Gastroesophageal sphincter (tissue), 4 donors: ENCODE results near the gene HEY2. TPM values are rescaled to one million over a fixed set of nuclear protein-coding genes. Genes with fewer than 3 reads are reported as not detected.

ENCODE experiments used
- ATAC-seq: fragments of 150-250 bp; one replicate; pipeline ENCODE4 v1.9.1; 2016; ENCODE audit warnings: mild to moderate bottlenecking, moderate library complexity
- H3K27ac ChIP-seq, 4 donors: fragments of 200-600 bp; sonication (generic) in 3 of 4; 1 replicate in 3 of 4; 2 replicates in 1 of 4; pipeline ENCODE4 v1.5.1; 2016 to 2019
- H3K27me3 ChIP-seq: fragments of 200-600 bp; sonication (generic); one replicate; pipeline ENCODE4 v1.5.1; 2019
- H3K36me3 ChIP-seq, 2 donors: fragments of 200-600 bp; sonication (generic); one replicate each; pipeline ENCODE4 v1.5.1; 2019; ENCODE audit warnings: control low read depth in 1 of 2
- H3K4me1 ChIP-seq, 3 donors: fragments of 200-600 bp; sonication (generic); 1 replicate in 2 of 3; 2 replicates in 1 of 3; pipeline ENCODE4 v1.5.1; 2016 to 2019; ENCODE audit warnings: control low read depth in 2 of 3
- H3K4me3 ChIP-seq, 2 donors: fragments of 200-600 bp; sonication (generic); one replicate each; pipeline ENCODE4 v1.5.1; 2019; ENCODE audit warnings: mild to moderate bottlenecking in 1 of 2, moderate library complexity in 1 of 2
- H3K9me3 ChIP-seq, 3 donors: fragments of 200-600 bp; sonication (generic); one replicate each; pipeline ENCODE4 v1.5.1; 2017 to 2019; ENCODE audit warnings: control low read depth in 2 of 3
- EP300 ChIP-seq: sonication (generic); formaldehyde crosslinking; IDR thresholded peaks from one replicate; pipeline ENCODE4 v1.6.1; 2017; ENCODE audit warnings: antibody characterized with exemption, mild to moderate bottlenecking
- POLR2A ChIP-seq, 2 donors: fragments of 450-650 bp; IDR thresholded peaks; one replicate each; pipeline ENCODE4 v1.6.1; 2017; ENCODE audit warnings: antibody characterized with exemption in 2 of 2, mild to moderate bottlenecking in 2 of 2, moderate library complexity in 1 of 2
- POLR2AphosphoS5 ChIP-seq: sonication (generic); formaldehyde crosslinking; IDR thresholded peaks from one replicate; pipeline ENCODE4 v1.6.1; 2017; ENCODE audit warnings: antibody characterized with exemption
- WGBS, 2 donors: methylation state at CpG; one replicate each; pipeline ENCODE4 v1.1.5; 2018; ENCODE audit warnings: low coverage in 1 of 2; 5-methylcytosine and 5-hydroxymethylcytosine counted together
- total RNA-seq, 4 donors: library from RNA; depleted of rRNA; stranded (reverse); fragments of >200 nt; gene quantifications; one replicate each; pipeline ENCODE4 v1.1.0, GENCODE V29; 2016
- TF ChIP-seq, protein P1 (sequence below), 4 experiments: fragments of 200-600 bp in 2 of 4; fragments of 450-650 bp in 2 of 4; sonication (generic) in 1 of 4; IDR thresholded peaks; one replicate each; pipeline ENCODE4 v1.5.1; 2017 to 2019; ENCODE audit warnings: antibody characterized with exemption in 4 of 4, mild to moderate bottlenecking in 2 of 4, moderate library complexity in 2 of 4

The HEY2 gene
- total RNA-seq, 4 donors from 2014 or later = 1.1 to 2.3 (median 2.1) TPM

DNA sequence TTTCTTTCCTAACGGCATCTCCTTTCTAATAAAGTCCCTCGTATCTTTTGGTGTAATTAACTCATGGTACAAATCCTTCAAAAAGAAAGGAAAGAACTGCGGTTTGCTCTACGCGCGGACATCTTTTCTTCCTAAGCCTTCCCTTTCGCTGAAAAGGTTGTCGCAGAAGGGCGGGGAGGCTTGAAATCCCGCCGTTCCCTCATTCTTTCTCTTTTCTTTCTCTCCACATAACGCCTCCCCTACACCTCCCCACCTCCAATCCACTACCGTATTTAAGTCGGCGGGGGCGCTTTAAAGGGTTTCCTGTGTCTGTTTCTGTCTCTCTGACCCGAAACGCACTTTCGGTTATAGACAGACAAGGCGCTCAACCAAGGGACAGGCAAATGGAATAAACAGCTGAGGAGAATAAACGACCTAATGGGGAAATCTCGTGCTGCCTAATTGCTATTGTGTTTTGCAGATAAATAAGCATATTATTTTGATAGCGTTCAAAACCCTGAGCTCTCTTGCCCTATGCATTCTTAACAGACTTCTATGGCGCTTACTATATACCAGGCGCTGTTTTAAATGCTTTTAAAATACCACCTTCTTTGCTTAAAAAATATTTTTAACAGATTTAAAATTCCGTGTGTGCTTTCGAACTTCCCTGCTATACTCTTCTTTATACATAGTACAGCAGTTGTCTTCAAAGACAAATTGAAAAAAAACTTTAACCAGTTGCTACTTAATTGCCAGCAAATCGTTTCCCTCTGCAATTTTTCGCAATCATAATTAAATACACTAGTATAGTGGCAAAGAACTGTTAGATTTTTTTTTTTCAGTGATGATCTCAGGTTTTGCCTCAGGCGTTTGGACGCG lies 2.5 kb upstream of the HEY2 start:
- Histone ChIP-seq H3K4me3 (peak overlapping the region; percentile 52 to 72), H3K27ac (peak overlapping the region in 3 of 4 donors; percentile 78 to 94 (median 85)), H3K27me3 (peaks cover 65% of the 10 kb centered on the region), H3K9me3 (no peaks in the 10 kb centered on the region), H3K36me3 (no peaks in the 10 kb centered on the region), H3K4me1 (peaks cover 0 to 38% (median 7%) of the 10 kb centered on the region in 3 donors)
- peak; percentile 7 for ATAC-seq
- WGBS, 2 donors = 8 to 11% methylated on average over 28 to 31 of the region's 32 CpGs
- TF ChIP-seq, protein P1, sequence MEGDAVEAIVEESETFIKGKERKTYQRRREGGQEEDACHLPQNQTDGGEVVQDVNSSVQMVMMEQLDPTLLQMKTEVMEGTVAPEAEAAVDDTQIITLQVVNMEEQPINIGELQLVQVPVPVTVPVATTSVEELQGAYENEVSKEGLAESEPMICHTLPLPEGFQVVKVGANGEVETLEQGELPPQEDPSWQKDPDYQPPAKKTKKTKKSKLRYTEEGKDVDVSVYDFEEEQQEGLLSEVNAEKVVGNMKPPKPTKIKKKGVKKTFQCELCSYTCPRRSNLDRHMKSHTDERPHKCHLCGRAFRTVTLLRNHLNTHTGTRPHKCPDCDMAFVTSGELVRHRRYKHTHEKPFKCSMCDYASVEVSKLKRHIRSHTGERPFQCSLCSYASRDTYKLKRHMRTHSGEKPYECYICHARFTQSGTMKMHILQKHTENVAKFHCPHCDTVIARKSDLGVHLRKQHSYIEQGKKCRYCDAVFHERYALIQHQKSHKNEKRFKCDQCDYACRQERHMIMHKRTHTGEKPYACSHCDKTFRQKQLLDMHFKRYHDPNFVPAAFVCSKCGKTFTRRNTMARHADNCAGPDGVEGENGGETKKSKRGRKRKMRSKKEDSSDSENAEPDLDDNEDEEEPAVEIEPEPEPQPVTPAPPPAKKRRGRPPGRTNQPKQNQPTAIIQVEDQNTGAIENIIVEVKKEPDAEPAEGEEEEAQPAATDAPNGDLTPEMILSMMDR (IDR thresholded peaks at IDR 0.05) = no peak
- TF ChIP-seq POLR2A (IDR thresholded peaks at IDR 0.05) (no peak), POLR2AphosphoS5 (no peak), EP300 (no peak)

DNA sequence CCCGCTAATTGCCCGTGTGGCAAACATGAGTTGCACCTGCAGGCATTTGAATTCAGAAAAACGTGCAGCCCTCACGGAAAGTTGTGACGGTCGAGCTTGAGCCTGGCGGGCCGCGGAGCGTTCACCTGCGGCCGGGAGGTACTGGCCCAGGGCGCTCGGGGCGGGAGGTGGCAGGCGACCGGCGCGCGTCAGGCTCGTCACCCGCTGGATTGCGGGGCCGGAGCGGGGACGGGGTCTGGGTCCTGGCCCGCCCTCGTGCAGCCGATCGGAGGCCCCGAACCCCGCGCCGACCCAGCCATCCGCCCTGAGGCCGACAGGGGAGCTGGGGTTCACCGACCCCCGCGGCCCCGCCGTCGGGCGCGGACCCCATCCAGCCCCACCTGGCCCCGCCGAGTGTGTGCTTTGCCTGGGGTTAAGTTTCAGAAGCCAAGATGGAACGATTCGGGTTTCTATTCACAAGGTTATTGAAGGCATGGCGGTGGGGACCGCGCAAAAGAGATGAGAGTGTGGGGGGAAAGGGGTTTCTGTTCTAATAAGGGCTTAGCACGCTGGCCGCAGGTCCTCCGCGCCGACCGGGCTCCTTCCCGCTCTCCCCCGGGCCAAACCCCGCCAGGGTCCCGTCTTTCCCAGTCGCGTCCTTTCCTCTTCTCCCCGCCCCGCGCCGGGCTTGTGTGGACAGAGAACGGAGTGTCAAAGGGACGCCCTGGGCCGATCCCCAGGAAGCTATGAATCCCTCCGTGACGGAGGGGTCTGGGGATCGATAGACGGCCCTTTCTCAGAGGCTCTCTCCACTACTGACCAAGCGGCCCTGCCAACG lies 1.6 kb upstream of the HEY2 start:
- peak overlapping the region; percentile 19 to 94 (median 82) for H3K27ac ChIP-seq
- TF ChIP-seq, protein P1 (IDR thresholded peaks at IDR 0.05) = no peak
- no peak for TF ChIP-seq EP300
- no peak for TF ChIP-seq POLR2A (IDR thresholded peaks at IDR 0.05)
- no peak for TF ChIP-seq POLR2AphosphoS5
- no peaks in the 10 kb centered on the region for H3K9me3 ChIP-seq
- H3K27me3 ChIP-seq = peaks cover 74% of the 10 kb centered on the region
- H3K4me3 ChIP-seq = peak overlapping the region; percentile 52 to 72
- peaks cover 0 to 38% (median 7%) of the 10 kb centered on the region in 3 donors for H3K4me1 ChIP-seq
- WGBS, 2 donors = 1% methylated on average over 12 of the region's 76 CpGs; no CpG with 5 or more reads in 1 of the 2 donors
- ATAC-seq = no peak
- no peaks in the 10 kb centered on the region for H3K36me3 ChIP-seq

DNA sequence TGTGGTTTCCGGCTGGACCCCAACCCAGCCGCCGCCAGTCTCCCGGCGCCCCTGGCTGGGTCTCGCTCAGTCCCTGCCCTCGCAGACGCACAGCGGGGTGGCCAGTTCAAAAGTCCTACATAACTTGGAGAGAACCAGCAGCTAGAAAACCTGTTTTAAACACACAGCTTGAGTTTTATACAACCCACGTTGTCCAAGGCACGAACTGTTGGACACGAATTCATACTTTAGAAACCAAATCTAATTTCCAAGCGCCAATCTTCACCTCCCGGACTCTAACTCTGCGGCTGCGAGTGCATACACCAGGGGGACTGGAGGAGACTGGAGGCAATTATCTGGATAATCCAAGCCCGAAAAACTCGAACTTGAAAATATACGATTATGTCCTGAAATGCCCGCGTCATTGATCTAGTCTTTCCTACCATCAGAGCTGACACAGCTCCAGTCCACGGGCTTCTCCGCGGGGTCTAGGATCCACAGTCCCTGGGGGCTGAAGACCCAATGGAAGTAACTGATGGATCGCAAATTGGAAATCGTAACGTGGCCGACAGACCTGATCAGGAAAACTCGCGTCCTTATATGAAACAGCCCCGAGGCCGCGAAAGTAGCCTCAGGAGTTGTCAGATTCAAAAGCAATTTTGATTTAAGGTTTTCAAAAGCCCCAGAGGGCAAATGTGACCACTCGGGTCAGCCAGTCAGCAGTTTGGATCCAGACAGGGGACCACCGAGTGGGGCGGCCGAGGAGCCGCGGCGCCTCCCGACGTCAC lies 843 bp upstream of the HEY2 start:
- ATAC-seq = no peak
- WGBS, 2 donors = 0 to 4% methylated on average over 7 to 13 of the region's 42 CpGs
- peaks cover 81% of the 10 kb centered on the region for H3K27me3 ChIP-seq

DNA sequence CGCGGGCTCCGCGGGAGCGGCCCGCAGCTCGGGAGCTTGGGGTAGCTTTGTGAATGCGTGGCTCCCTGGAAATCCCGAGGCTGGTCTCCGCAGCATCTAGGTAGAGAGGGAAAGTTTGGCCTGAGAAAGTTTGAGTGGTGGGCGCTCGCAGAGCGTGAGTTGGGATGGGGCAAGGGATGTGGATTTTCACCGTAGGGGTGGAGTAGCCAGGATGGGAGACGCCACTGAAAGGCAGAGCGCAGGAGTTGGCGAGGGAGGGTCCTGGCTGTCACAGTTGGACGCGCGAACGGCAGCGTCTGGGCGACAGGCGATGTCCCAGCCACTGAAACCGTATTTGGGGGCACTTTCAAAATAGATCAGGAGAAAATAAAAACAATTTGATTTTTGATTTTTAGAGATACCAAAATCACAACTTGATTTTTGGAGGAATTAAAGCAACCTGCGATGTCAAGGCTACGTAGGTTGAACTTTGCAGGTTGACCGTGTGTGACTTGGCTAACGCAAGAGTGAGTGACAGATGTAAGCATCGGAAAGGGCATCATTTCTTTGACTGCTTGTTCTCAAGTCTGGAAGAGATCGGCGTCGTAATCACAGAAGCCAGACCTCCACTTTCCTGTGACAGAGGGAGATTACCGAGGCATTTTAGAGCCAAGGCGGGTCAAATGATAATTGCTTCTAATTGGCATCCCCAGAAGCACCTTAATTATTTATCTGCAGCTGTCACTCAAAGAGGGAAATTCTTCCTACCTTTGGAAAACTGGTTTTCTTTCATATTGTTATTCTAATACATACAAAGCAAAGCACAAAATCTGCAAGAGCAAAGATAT lies 646 bp downstream of the HEY2 start:
- Histone ChIP-seq H3K27me3 (peaks cover 91% of the 10 kb centered on the region), H3K36me3 (no peaks in the 10 kb centered on the region), H3K9me3 (no peaks in the 10 kb centered on the region), H3K4me3 (peak overlapping the region; percentile 52 to 72), H3K27ac (peak overlapping the region; percentile 25 to 94 (median 82)), H3K4me1 (peaks cover 0 to 38% (median 7%) of the 10 kb centered on the region in 3 donors)
- 6 to 7% methylated on average over 22 to 26 of the region's 35 CpGs for WGBS, 2 donors
- ATAC-seq = no peak
- no peak for TF ChIP-seq POLR2AphosphoS5
- TF ChIP-seq POLR2A (IDR thresholded peaks at IDR 0.05) = no peak
- TF ChIP-seq, protein P1 (IDR thresholded peaks at IDR 0.05) = no peak
- no peak for TF ChIP-seq EP300

More for the DNA sequence above, 843 bp upstream of the HEY2 start:
- no peak for TF ChIP-seq EP300
- TF ChIP-seq, protein P1 (IDR thresholded peaks at IDR 0.05) = peak in 1 of 4 experiments; percentile 9
- Histone ChIP-seq H3K36me3 (no peaks in the 10 kb centered on the region), H3K9me3 (no peaks in the 10 kb centered on the region), H3K4me1 (peaks cover 0 to 38% (median 7%) of the 10 kb centered on the region in 3 donors), H3K27ac (peak overlapping the region; percentile 19 to 94 (median 82)), H3K4me3 (peak overlapping the region; percentile 52 to 72)
